HEK293 (cell line): ENCODE measurements around the gene SYT13.

ENCODE experiments used
- CTCF ChIA-PET: fragments of 350-600 bp; formaldehyde crosslinking; extraction: SDS; loops from one replicate; lab custom pipeline; 2021; ENCODE audit warnings: antibody characterized with exemption; lab: Yijun Ruan, JAX
- POLR2A ChIA-PET: fragments of 300-600 bp; formaldehyde crosslinking; extraction: SDS; loops from one replicate; lab custom pipeline; 2020; ENCODE audit warnings: antibody characterized with exemption, inconsistent platforms; lab: Yijun Ruan, JAX
- H3K27ac ChIP-seq: fragments of 200-500 bp; sonication (Bioruptor generic); 2 replicates; pipeline ENCODE4 v1.5.1; 2014; ENCODE audit warnings: low read depth, low read length, control low read depth, inconsistent platforms; ENCODE audit errors: extremely low read depth
- H3K36me3 ChIP-seq, 2 experiments: fragments of 200-500 bp in 1 of 2; sonication (Bioruptor generic) in 1 of 2; 1 replicate in 1 of 2; 2 replicates in 1 of 2; pipeline ENCODE4 v1.5.1; 2014 to 2017; ENCODE audit warnings: inconsistent platforms in 2 of 2, low read length in 2 of 2; ENCODE audit not compliant: control insufficient read depth in 2 of 2, insufficient read depth in 1 of 2
- H3K4me1 ChIP-seq: fragments of 200-500 bp; sonication (Bioruptor generic); 2 replicates; pipeline ENCODE4 v1.5.1; 2014; ENCODE audit warnings: mild to moderate bottlenecking, low read length, inconsistent platforms; ENCODE audit not compliant: control insufficient read depth, insufficient read depth
- H3K4me3 ChIP-seq: 2 replicates; pipeline ENCODE4 v1.5.1; 2011; ENCODE audit warnings: low read depth, mild to moderate bottlenecking, control low read depth, low read length, moderate library complexity
- H3K9me3 ChIP-seq: fragments of 200-500 bp; sonication (Bioruptor generic); 2 replicates; pipeline ENCODE4 v1.5.1; 2014; ENCODE audit warnings: low read depth, low read length, inconsistent platforms; ENCODE audit not compliant: control insufficient read depth, insufficient read depth
- EGR2 ChIP-seq: fragments of 450-650 bp; formaldehyde crosslinking; IDR thresholded peaks from 2 replicates; pipeline ENCODE4 v1.5.1; 2016; ENCODE audit warnings: low read depth, missing biosample characterization, missing genetic modification characterization
- FEZF1 ChIP-seq: fragments of 450-650 bp; formaldehyde crosslinking; IDR thresholded peaks from 2 replicates; pipeline ENCODE4 v1.5.1; 2016; ENCODE audit warnings: missing biosample characterization, missing genetic modification characterization
- KLF1 ChIP-seq: fragments of 450-650 bp; formaldehyde crosslinking; IDR thresholded peaks from 2 replicates; pipeline ENCODE4 v1.5.1; 2016; ENCODE audit warnings: missing biosample characterization, missing genetic modification characterization
- SP2 ChIP-seq: fragments of 450-650 bp; formaldehyde crosslinking; IDR thresholded peaks from 2 replicates; pipeline ENCODE4 v1.5.1; 2016; ENCODE audit warnings: missing biosample characterization, missing genetic modification characterization
- TCF7L2 ChIP-seq: IDR thresholded peaks from 2 replicates; pipeline ENCODE4 v1.6.1; 2011; ENCODE audit warnings: low read depth, mild to moderate bottlenecking, inconsistent platforms, low read length, moderate library complexity, borderline replicate concordance
- ZBTB1 ChIP-seq: fragments of 450-650 bp; formaldehyde crosslinking; IDR thresholded peaks from 2 replicates; pipeline ENCODE4 v1.5.1; 2016; ENCODE audit warnings: missing biosample characterization, missing genetic modification characterization
- ZBTB10 ChIP-seq: fragments of 450-650 bp; formaldehyde crosslinking; IDR thresholded peaks from 2 replicates; pipeline ENCODE4 v1.5.1; 2016; ENCODE audit warnings: missing biosample characterization, missing genetic modification characterization
- ZBTB7A ChIP-seq: fragments of 450-650 bp; formaldehyde crosslinking; IDR thresholded peaks from 2 replicates; pipeline ENCODE4 v1.5.1; 2016; ENCODE audit warnings: low read depth, missing biosample characterization, missing genetic modification characterization
- ZIC2 ChIP-seq: fragments of 450-650 bp; formaldehyde crosslinking; IDR thresholded peaks from 2 replicates; pipeline ENCODE4 v1.5.1; 2016; ENCODE audit warnings: missing biosample characterization, missing genetic modification characterization
- ZNF114 ChIP-seq: fragments of 450-650 bp; formaldehyde crosslinking; IDR thresholded peaks from 2 replicates; pipeline ENCODE4 v1.5.0; 2017; ENCODE audit warnings: missing biosample characterization, missing genetic modification characterization
- ZNF341 ChIP-seq: fragments of 450-650 bp; formaldehyde crosslinking; IDR thresholded peaks from 2 replicates; pipeline ENCODE4; 2016; ENCODE audit warnings: low read depth, missing biosample characterization, missing genetic modification characterization
- ZNF433 ChIP-seq: fragments of 450-650 bp; formaldehyde crosslinking; IDR thresholded peaks from 2 replicates; pipeline ENCODE4 v1.5.1; 2016; ENCODE audit warnings: missing biosample characterization, missing genetic modification characterization, low read depth
- ZNF529 ChIP-seq: fragments of 450-650 bp; formaldehyde crosslinking; IDR thresholded peaks from 2 replicates; pipeline ENCODE4 v1.5.1; 2017; ENCODE audit warnings: missing genetic modification characterization, missing biosample characterization; ENCODE audit not compliant: insufficient replicate concordance
- ZNF560 ChIP-seq: fragments of 450-650 bp; formaldehyde crosslinking; IDR thresholded peaks from 2 replicates; pipeline ENCODE4 v1.5.1; 2017; ENCODE audit warnings: missing biosample characterization, missing genetic modification characterization, borderline replicate concordance
- ZNF843 ChIP-seq: fragments of 450-650 bp; formaldehyde crosslinking; IDR thresholded peaks from 2 replicates; pipeline ENCODE4 v1.5.1; 2016; ENCODE audit warnings: missing biosample characterization, missing genetic modification characterization
- TF ChIP-seq, protein P1 (sequence below): fragments of 450-650 bp; formaldehyde crosslinking; IDR thresholded peaks from 2 replicates; pipeline ENCODE4 v1.5.1; 2016; ENCODE audit warnings: missing biosample characterization, missing genetic modification characterization
- TF ChIP-seq, protein P2 (sequence below): fragments of 450-650 bp; formaldehyde crosslinking; IDR thresholded peaks from 2 replicates; pipeline ENCODE4 v1.5.1; 2016; ENCODE audit warnings: missing biosample characterization, missing genetic modification characterization
- TF ChIP-seq, protein P3 (sequence below): fragments of 450-650 bp; IDR thresholded peaks from 2 replicates; pipeline ENCODE4 v1.5.1; 2018; ENCODE audit warnings: missing biosample characterization, mild to moderate bottlenecking, missing genetic modification characterization
- TF ChIP-seq, protein P4 (sequence below): fragments of 450-650 bp; formaldehyde crosslinking; IDR thresholded peaks from 2 replicates; pipeline ENCODE4 v1.5.1; 2017; ENCODE audit warnings: missing biosample characterization, missing genetic modification characterization

The SYT13 gene

DNA sequence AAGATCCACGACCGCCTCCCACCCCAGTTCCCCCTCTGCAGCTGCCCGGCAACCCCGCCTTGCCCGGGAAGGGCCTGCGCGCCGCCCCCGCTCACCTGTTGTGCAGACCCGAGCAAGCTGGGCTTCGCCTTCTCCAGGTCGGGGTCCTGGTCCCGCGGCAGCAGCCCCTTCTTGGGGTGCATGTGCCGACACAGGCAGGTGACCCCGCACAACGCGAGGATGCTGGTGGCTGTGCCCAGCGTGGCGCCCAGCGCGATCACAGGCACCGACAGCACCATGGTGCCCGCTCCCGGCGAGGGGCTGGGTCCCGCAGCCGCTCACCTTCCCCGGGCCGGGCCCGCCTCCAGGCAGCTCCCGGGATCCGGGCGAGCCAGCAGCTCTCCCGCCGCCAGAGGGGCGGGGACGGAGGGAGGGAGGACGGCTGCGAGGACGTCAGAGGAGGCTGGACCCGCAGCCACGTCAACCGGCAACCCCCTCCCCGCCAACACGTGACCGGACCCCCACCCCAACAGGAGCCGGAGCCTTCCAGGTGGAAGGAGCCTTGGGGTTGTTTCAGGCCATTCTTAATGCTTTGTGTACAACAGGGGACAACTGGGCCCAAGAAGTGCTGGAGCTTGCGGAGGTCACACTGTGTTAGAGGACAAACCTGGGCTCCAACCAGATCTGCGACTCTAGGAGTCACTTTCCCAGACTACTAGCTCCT lies at the start of gene SYT13:
Gene SYT13, minus strand, starts transcription at position 412 of the 703 bp plus-strand sequence. Its CDS starts 134 bp downstream, at position 278.
- no peak for TF ChIP-seq KLF1 (tag by site-specific recombination)
- TF ChIP-seq ZNF341 (tag by site-specific recombination): no peak
- no peak for TF ChIP-seq EGR2 (tag by site-specific recombination)
- TF ChIP-seq ZNF529 (tag by site-specific recombination): no peak
- TF ChIP-seq, protein P1, sequence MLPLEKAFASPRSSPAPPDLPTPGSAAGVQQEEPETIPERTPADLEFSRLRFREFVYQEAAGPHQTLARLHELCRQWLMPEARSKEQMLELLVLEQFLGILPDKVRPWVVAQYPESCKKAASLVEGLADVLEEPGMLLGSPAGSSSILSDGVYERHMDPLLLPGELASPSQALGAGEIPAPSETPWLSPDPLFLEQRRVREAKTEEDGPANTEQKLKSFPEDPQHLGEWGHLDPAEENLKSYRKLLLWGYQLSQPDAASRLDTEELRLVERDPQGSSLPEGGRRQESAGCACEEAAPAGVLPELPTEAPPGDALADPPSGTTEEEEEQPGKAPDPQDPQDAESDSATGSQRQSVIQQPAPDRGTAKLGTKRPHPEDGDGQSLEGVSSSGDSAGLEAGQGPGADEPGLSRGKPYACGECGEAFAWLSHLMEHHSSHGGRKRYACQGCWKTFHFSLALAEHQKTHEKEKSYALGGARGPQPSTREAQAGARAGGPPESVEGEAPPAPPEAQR (tag by site-specific recombination): no peak
- no peak for TF ChIP-seq ZIC2
- TF ChIP-seq ZBTB1 (tag by site-specific recombination): no peak
- Histone ChIP-seq H3K27ac (no peak within 1 kb of the TSS), H3K36me3 (no peaks in the 10 kb centered on the region), H3K4me3 (no peak within 1 kb of the TSS), H3K9me3 (no peaks in the 10 kb centered on the region), H3K4me1 (no peaks in the 10 kb centered on the region)
- CTCF ChIA-PET: interaction anchor here (0.6 to 7.3 kb wide), 6 partner anchors 27 to 183 kb away, joined by 3 to 77 read pairs (median 5); no protein-coding TSS in a partner anchor
- POLR2A ChIA-PET: no interaction called here

GRCh38 chr11:45335434-45335833 lies 49.3 kb upstream of the SYT13 start:
- ChIA-PET POLR2A (no interaction called here), CTCF (interaction anchor here (1.4 to 7.7 kb wide), 4 partner anchors 228 to 436 kb away, joined by 5 to 147 read pairs (median 8); no protein-coding TSS in a partner anchor)

GRCh38 chr11:45334836-45335235 lies 48.7 kb upstream of the SYT13 start:
- Histone ChIP-seq H3K4me3 (no peak overlapping the region), H3K4me1 (no peaks in the 10 kb centered on the region), H3K27ac (no peak overlapping the region), H3K9me3 (no peaks in the 10 kb centered on the region), H3K36me3 (no peaks in the 10 kb centered on the region)
- TF ChIP-seq FEZF1 (tag by site-specific recombination) (no peak), SP2 (tag by site-specific recombination) (no peak), ZBTB10 (tag by site-specific recombination) (no peak), ZNF433 (tag by site-specific recombination) (no peak), ZNF114 (tag by site-specific recombination) (no peak), ZNF843 (tag by site-specific recombination) (no peak), TCF7L2 (no peak), ZBTB7A (tag by site-specific recombination) (no peak), ZNF560 (no peak)
- TF ChIP-seq, protein P2, sequence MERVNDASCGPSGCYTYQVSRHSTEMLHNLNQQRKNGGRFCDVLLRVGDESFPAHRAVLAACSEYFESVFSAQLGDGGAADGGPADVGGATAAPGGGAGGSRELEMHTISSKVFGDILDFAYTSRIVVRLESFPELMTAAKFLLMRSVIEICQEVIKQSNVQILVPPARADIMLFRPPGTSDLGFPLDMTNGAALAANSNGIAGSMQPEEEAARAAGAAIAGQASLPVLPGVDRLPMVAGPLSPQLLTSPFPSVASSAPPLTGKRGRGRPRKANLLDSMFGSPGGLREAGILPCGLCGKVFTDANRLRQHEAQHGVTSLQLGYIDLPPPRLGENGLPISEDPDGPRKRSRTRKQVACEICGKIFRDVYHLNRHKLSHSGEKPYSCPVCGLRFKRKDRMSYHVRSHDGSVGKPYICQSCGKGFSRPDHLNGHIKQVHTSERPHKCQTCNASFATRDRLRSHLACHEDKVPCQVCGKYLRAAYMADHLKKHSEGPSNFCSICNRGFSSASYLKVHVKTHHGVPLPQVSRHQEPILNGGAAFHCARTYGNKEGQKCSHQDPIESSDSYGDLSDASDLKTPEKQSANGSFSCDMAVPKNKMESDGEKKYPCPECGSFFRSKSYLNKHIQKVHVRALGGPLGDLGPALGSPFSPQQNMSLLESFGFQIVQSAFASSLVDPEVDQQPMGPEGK (tag by site-specific recombination): no peak
- TF ChIP-seq, protein P3, sequence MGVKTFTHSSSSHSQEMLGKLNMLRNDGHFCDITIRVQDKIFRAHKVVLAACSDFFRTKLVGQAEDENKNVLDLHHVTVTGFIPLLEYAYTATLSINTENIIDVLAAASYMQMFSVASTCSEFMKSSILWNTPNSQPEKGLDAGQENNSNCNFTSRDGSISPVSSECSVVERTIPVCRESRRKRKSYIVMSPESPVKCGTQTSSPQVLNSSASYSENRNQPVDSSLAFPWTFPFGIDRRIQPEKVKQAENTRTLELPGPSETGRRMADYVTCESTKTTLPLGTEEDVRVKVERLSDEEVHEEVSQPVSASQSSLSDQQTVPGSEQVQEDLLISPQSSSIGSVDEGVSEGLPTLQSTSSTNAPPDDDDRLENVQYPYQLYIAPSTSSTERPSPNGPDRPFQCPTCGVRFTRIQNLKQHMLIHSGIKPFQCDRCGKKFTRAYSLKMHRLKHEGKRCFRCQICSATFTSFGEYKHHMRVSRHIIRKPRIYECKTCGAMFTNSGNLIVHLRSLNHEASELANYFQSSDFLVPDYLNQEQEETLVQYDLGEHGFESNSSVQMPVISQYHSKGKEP (tag by site-specific recombination): no peak
- TF ChIP-seq, protein P4, sequence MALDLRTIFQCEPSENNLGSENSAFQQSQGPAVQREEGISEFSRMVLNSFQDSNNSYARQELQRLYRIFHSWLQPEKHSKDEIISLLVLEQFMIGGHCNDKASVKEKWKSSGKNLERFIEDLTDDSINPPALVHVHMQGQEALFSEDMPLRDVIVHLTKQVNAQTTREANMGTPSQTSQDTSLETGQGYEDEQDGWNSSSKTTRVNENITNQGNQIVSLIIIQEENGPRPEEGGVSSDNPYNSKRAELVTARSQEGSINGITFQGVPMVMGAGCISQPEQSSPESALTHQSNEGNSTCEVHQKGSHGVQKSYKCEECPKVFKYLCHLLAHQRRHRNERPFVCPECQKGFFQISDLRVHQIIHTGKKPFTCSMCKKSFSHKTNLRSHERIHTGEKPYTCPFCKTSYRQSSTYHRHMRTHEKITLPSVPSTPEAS (tag by site-specific recombination): no peak
- ChIA-PET POLR2A (no interaction called here), CTCF (interaction anchor here (0.6 to 7.7 kb wide), 5 partner anchors 227 to 437 kb away, joined by 3 to 147 read pairs (median 6); no protein-coding TSS in a partner anchor)

More at GRCh38 chr11:45335434-45335833, 49.3 kb upstream of the SYT13 start:
- no peak overlapping the region for H3K27ac ChIP-seq
- H3K9me3 ChIP-seq: no peaks in the 10 kb centered on the region
- no peaks in the 10 kb centered on the region for H3K4me1 ChIP-seq
- H3K4me3 ChIP-seq: no peak overlapping the region
- no peaks in the 10 kb centered on the region for H3K36me3 ChIP-seq
- TF ChIP-seq ZNF843 (tag by site-specific recombination): no peak
- TF ChIP-seq, all 188 proteins: peak for 0
